COLO668 (cell line): ENCODE measurements around the gene VASN.

ENCODE experiments used
- DNase-seq: peaks from one replicate; lab custom pipeline; 2025; ENCODE audit not compliant: unreplicated experiment; lab: John Stamatoyannopoulos, UW

VASN gene

DNA sequence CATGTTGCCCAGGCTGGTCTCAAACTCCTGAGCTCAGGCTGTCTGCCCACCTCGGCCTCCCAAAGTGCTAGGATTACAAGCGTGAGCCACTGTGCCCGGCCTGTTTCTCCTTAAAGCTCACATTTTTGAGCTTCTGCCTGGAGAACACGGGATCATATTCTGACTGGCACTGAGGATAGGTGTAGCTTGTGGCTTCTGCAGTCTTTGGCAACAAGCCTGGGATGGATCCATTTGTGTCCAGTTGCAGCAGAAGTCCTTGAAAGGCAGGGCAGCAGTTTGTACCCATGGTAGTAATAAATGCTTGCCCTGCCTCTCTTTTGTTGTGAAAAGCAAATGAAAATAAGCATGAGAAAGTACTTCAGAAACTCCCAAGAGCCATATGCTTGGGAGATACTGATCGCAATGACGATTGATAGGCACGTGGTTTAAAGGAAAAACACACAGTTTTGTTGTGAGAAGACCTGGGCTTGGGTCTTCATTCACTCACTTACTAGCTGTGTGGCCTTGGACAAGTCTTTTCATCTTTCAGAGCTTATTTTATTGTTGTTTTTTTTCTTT lies 47.8 kb downstream of the VASN start:
- DNase-seq = no peak

DNA sequence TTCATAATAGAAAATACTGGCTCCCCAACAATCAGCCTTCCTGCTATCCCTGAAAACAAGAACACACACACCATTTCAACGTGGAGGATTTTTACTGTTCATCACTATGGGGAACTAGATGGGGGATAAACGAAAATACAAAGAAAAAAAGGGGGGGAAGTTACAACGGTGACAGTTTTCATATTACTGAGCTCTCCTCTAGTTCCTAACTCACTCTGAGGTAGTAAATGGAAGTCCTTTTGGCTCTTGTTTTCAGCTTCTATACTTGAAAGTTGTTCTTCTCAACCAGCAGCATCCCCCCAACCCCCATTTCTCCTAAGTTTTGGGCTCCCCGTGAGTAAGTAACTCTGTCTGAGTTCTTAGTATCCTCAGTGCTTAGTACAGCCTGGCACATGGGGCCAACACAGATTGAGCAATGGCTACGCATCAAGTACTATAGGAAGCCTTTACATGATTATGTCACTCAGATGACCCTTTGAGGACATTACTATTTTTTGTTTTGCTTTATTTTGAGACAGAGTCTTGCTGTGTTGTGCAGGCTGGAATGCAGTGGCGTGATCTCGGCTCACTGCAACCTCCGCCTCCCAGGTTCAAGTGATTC lies 49.0 kb downstream of the VASN start:
- DNase-seq = no peak

DNA sequence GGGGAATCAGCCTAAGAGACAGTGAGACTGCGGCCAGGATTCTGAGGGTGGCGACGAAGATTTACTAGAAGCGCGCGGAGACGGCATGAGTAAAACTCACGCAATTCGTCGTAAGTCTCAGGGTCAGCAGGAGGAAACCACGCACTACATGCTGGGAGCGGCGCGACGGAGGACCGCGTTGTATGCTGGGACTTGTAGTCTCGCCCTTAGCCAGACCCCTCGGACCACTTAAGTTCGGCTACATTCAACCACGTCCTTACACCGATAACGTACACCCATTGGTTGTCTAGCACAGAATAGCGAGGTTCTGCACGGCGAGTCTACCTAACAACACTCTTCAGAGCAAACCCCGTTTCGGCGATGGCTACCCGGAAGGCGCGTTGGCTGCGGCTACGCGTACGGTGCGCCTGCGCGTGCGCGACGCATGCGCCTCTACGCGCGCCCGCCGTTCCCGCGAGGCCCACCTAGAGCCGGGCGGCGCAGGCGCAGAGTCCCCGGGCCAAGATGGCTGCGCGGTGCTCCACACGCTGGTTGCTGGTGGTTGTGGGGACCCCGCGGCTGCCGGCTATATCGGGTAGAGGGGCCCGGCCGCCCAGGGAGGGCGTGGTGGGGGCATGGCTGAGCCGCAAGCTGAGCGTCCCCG lies 53.9 kb downstream of the VASN start, which contains the start of gene DNAJA3:
Gene DNAJA3 (plus strand): TSS at position 491 of the 643 bp plus-strand sequence. CDS start 14 bp downstream, at position 505.
- DNase-seq = peak; percentile 97

DNA sequence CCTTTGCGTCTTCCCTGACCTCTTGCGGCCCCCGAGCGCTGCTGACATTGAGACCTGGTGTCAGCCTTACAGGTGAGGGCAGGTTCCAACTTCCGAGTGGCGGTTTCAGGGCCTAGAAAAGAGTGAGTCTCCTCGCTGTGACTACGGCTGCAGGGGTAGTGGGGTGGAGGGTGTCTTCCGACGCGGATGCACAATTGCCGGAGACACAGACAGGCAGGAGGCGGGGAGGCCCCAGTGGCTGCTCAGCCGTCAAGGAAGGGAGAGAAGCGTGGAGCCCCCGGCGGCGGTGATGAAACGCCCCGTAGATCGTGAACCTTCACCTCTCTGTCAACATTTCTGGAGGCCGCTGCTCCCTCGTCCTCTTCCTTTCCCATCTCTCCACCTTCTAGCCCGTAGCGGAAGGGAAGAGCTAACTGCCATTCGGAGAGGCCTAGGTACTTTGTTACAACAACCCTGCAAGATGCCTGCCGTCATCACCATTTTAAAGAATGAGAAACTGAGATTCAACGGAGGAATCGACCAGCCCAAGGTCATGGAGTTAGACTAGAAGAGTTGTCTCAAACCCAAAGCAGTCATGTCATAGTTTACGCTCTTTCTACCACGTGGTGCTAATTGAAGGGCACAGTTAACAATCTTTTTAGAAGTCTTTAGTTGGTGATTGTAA lies 54.5 kb downstream of the VASN start:
- DNase-seq = peak; percentile 46

DNA sequence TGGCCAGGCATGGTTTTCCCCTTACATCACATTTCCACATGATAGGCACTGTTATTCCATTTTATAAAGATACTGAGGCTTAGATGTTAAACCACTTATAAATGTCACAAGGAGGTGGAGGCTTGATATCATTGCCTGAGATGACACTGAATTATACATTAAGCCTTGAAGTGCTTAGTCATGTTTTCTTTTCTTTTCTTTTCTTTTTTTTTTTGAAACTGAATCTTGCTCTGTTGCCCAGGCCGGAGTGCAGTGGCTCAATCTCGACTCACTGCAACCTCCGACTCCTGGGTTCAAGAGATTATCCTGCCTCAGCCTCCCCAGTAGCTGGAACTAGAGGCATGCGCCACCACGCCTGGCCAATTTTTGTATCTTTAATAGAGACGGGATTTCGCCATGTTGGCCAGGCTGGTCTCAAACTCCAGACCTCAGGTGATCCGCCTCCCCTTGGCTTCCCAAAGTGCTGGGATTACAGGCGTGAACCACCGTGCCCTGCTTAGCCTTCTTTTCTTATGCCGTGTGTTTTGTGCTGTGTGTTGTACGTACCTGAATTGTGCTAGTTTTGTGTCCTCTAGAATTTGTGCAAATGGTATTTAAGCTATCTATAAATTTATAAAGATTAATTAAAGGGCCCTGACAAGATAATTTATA lies 55.2 kb downstream of the VASN start:
- no peak for DNase-seq

DNA sequence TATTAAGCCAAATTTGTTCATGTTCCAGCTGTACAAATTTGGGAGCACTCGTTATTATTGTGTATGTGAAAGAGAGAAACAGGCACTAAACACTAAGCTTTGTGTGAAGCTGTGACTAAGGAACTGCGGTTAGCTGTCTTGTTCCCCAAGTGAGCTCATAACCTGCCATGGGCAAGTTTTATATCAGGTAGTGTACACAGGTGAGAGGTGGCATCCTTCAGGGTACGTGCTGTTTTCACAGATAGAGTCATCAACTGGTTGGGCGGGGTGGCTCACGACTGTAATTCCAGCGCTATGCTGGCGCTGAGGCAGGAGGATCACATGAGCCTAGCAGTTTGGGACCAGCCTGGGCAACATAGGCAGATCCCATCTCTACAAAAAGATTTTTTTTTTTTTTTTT lies 56.9 kb downstream of the VASN start:
- DNase-seq = no peak

DNA sequence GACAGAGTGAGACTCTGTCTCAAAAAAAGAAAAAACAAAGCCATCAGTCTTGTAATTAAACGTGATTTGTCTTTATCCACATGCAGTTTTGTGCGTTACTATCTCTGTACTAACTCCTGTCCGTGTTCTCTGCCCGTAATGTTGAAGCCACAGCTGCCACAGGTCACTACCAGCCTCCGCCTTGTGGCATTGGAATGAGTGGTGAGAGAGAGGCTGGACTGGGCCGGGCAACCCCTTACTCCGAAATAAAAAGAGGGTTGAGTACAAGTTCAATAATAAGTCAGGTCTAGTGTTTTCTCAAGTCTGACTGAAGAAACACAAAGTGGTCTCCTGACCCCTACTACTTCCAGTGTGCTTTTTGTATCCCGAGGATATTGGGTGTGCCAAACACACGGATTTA lies 59.4 kb downstream of the VASN start:
- no peak for DNase-seq
